ENCODE data around the gene BBLN. TPM values are rescaled to one million over a fixed set of nuclear protein-coding genes. Genes with fewer than 3 reads are reported as not detected.
A peak's percentile ranks its signal among the peaks of the same experiment; 100 is the strongest.

The BBLN gene
- total and polyA plus RNA-seq, 3 experiments from 2014 or later, result 75.5 to 137 (median 78.4) TPM

DNA sequence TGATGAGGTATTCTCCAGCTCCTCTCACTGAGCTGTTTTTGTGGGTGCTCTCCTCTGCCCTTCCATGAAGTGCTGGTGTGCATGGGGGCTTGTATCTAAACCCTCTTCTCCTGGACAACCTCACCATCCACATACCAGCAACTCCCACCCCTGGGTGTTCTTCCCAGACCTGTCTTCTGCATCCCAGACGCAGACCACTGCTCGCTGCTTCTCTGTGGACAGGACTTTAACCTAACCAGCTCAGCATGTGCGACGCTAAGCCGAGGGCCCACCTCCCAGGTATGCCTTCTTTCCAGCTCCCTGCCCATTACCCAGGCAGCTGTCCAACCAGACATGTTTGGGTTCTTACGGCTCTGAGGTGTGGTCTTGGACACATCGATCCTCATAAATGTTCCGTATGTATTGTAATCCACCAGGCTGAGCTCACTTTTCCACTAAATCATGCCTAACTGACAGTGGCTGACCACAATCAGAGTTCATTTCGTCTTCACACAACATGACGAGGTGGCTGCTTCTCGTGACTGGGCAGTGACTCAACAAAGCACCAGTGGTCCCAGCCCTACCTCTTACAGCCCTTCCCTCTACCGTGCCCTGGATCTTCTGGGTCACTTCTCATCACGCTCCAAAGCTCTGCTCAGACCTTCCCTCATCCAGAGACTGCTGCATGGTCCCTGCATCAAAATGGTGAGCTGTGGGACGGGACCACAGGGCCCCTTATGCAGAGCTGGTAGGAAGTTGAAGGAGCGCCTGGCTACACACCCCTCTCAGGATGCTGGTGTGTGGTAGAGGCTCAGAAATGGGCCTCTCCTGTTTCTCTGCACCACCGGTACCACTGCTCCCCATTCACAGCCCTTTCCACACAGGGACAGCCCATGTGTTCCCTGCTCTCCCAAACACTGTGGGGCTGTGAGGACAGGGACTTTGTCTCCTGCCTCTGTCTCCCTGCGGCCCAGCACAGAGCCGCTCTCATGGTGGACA, 23.0 kb upstream of the BBLN start:
- CTCF ChIA-PET, result interaction anchor here (2.1 kb wide), 1 partner anchor 20 kb away, joined by 7 read pairs; no protein-coding TSS in a partner anchor
- peak overlapping the region in 1 of 8 donors; percentile 9 for H3K27ac Mint-ChIP-seq
- POLR2A ChIA-PET, result no interaction called here

DNA sequence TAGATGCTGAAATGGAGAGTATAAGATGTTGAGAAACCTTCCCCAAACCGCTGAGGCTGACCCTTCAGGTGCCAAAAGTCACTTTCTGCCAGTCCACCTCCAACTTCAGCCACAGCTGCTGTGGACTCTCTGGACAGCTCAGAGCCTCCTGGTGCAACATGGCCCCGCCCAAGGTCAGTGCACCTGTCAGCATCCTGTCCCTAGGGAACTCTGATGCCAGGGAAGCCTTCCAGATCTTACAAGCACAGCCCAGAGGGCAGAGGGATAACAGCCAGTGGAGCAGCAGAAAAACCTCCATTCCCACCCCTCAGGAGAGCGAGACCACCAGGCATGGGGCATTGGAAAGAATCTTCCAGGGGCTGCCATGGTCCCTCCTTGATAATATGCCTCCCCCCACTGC, 22.1 kb upstream of the BBLN start:
- H3K27ac ChIP-seq (ENCODE audit: low read depth, low read length), result no peak overlapping the region
- Mint-ChIP-seq H3K4me3 (no peak overlapping the region), H3K9me3 (no peaks in the 10 kb centered on the region), H3K36me3 (no peaks in the 10 kb centered on the region), H3K27ac (no peak overlapping the region), H3K4me1 (peaks cover 3 to 6% (median 5%) of the 10 kb centered on the region in 3 donors), H3K27me3 (peaks cover 3 to 4% of the 10 kb centered on the region in 2 donors)
- no peak for DNase-seq
- H3K4me1 ChIP-seq (ENCODE audit: insufficient read depth, low read length), result peaks cover 14% of the 10 kb centered on the region
- no peak overlapping the region for H3K4me3 ChIP-seq (ENCODE audit: low read length)
- H3K27me3 ChIP-seq (ENCODE audit: insufficient read depth, low read length, poor library complexity, severe bottlenecking), result no peaks in the 10 kb centered on the region
- ChIA-PET POLR2A (no interaction called here), CTCF (no interaction called here)
- no peaks in the 10 kb centered on the region for H3K9me3 ChIP-seq (ENCODE audit: low read length)
- H3K36me3 ChIP-seq (ENCODE audit: insufficient read depth, low read length), result no peaks in the 10 kb centered on the region

More for the DNA sequence above, 23.0 kb upstream of the BBLN start:
- H3K36me3 Mint-ChIP-seq, result no peaks in the 10 kb centered on the region
- H3K9me3 ChIP-seq (ENCODE audit: low read length), result no peaks in the 10 kb centered on the region
- peaks cover 6% of the 10 kb centered on the region for H3K4me1 ChIP-seq (ENCODE audit: insufficient read depth, low read length)
- no peaks in the 10 kb centered on the region for H3K27me3 ChIP-seq (ENCODE audit: insufficient read depth, low read length, poor library complexity, severe bottlenecking)
- H3K27me3 Mint-ChIP-seq, result peaks cover 6 to 8% of the 10 kb centered on the region in 2 donors
- peaks cover 3 to 4% (median 3%) of the 10 kb centered on the region in 3 donors for H3K4me1 Mint-ChIP-seq
- no peak for DNase-seq
- no peak overlapping the region for H3K4me3 Mint-ChIP-seq
- H3K36me3 ChIP-seq (ENCODE audit: insufficient read depth, low read length), result no peaks in the 10 kb centered on the region
- no peaks in the 10 kb centered on the region for H3K9me3 Mint-ChIP-seq
- no peak overlapping the region for H3K4me3 ChIP-seq (ENCODE audit: low read length)
- H3K27ac ChIP-seq (ENCODE audit: low read depth, low read length), result no peak overlapping the region

DNA sequence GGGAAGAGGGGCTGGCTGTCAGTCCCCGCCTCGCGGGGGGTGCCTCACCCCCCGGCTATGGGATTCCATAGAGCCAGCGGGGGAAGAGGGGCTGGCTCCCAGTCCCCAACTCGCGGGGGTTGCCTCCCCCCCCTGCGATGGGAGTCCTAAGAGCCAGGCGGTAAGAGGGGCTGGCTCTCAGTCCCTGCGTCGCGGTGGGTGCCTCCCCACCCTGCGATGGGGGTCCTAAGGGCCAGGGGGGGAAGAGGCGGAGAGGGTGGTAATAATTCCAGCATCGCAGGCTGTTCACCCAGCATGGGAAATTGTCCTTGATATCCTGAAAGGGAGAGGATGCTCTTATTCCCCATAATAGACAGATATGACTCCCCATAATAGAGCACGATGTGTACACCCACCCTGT, 20.4 kb upstream of the BBLN start:
- CTCF ChIA-PET, result no interaction called here
- no peaks in the 10 kb centered on the region for H3K27me3 ChIP-seq (ENCODE audit: insufficient read depth, low read length, poor library complexity, severe bottlenecking)
- Mint-ChIP-seq H3K9me3 (no peaks in the 10 kb centered on the region), H3K4me3 (no peak overlapping the region), H3K4me1 (peaks cover 6 to 11% (median 10%) of the 10 kb centered on the region in 3 donors), H3K27me3 (peaks cover 0 to 3% of the 10 kb centered on the region in 2 donors), H3K36me3 (no peaks in the 10 kb centered on the region), H3K27ac (peak overlapping the region in 1 of 8 donors; percentile 33)
- no peak overlapping the region for H3K4me3 ChIP-seq (ENCODE audit: low read length)
- H3K4me1 ChIP-seq (ENCODE audit: insufficient read depth, low read length), result peaks cover 14% of the 10 kb centered on the region
- H3K27ac ChIP-seq (ENCODE audit: low read depth, low read length), result no peak overlapping the region
- POLR2A ChIA-PET, result no interaction called here
- no peak for DNase-seq
- no peaks in the 10 kb centered on the region for H3K9me3 ChIP-seq (ENCODE audit: low read length)
- H3K36me3 ChIP-seq (ENCODE audit: insufficient read depth, low read length), result no peaks in the 10 kb centered on the region

DNA sequence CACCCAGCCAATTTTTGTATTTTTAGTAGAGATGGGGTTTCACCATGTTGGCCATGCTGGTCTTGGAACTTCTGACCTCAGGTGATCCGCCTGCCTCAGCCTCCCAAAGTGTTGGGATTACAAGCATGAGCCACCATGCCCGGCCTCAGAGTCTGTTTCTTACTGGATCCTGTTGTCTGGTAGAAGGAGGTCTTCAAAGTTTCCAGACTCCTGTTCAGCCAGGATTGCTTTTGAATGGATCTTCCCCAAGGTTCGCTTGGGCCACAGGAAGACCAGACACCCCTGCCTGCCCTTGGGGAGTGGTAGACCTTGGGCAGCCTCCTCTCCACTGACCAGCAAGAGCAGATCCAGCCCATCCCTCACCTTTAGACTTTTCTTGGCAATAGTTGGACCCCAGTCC, 18.5 kb upstream of the BBLN start:
- Histone ChIP-seq H3K4me1 (ENCODE audit: insufficient read depth, low read length) (peaks cover 14% of the 10 kb centered on the region), H3K27me3 (ENCODE audit: insufficient read depth, low read length, poor library complexity, severe bottlenecking) (no peaks in the 10 kb centered on the region), H3K36me3 (ENCODE audit: insufficient read depth, low read length) (no peaks in the 10 kb centered on the region), H3K4me3 (ENCODE audit: low read length) (no peak overlapping the region), H3K9me3 (ENCODE audit: low read length) (no peaks in the 10 kb centered on the region), H3K27ac (ENCODE audit: low read depth, low read length) (no peak overlapping the region)
- CTCF ChIA-PET, result interaction anchor here (1.0 to 1.7 kb wide), 2 partner anchors 13 to 60 kb away, joined by 3 to 4 read pairs; no protein-coding TSS in a partner anchor
- H3K4me1 Mint-ChIP-seq, result peaks cover 6 to 11% (median 10%) of the 10 kb centered on the region in 3 donors
- peaks cover 0 to 5% of the 10 kb centered on the region in 2 donors for H3K27me3 Mint-ChIP-seq
- no peaks in the 10 kb centered on the region for H3K9me3 Mint-ChIP-seq
- H3K27ac Mint-ChIP-seq, result no peak overlapping the region
- no peak for DNase-seq
- POLR2A ChIA-PET, result no interaction called here
- no peak overlapping the region for H3K4me3 Mint-ChIP-seq
- no peaks in the 10 kb centered on the region for H3K36me3 Mint-ChIP-seq

DNA sequence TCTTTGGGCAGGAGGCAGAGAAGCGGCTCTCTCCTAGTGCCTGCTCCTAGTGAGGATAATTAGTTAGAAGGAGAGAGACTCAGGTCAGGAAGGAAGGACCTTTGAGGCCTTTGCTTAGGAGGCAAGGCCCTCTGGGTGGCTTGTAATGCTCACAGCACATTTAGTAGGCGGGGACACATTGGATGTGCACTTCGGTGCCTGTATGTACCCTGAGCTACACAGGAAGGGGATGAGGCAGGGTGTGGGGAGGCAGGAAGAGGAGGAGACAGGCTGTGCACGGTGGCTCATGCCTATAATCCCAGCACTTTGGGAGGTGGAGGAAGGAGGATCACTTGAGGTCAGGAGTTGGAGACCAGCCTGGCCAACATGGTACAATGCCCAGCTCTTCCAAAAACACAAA, 18.0 kb upstream of the BBLN start:
- Mint-ChIP-seq H3K36me3 (no peaks in the 10 kb centered on the region), H3K4me3 (no peak overlapping the region), H3K27ac (peak overlapping the region in 3 of 8 donors; percentile 11 to 64 (median 47)), H3K4me1 (peaks cover 6 to 11% (median 10%) of the 10 kb centered on the region in 3 donors), H3K9me3 (no peaks in the 10 kb centered on the region), H3K27me3 (peaks cover 0 to 5% of the 10 kb centered on the region in 2 donors)
- Histone ChIP-seq H3K4me3 (ENCODE audit: low read length) (no peak overlapping the region), H3K27me3 (ENCODE audit: insufficient read depth, low read length, poor library complexity, severe bottlenecking) (no peaks in the 10 kb centered on the region), H3K4me1 (ENCODE audit: insufficient read depth, low read length) (peaks cover 14% of the 10 kb centered on the region), H3K27ac (ENCODE audit: low read depth, low read length) (no peak overlapping the region), H3K9me3 (ENCODE audit: low read length) (no peaks in the 10 kb centered on the region), H3K36me3 (ENCODE audit: insufficient read depth, low read length) (no peaks in the 10 kb centered on the region)
- DNase-seq, result peak in 1 of 5 donors; percentile 23
- ChIA-PET POLR2A (no interaction called here), CTCF (interaction anchor here (0.7 to 1.7 kb wide), 4 partner anchors 13 to 571 kb away, joined by 3 to 4 read pairs (median 4); no protein-coding TSS in a partner anchor)

DNA sequence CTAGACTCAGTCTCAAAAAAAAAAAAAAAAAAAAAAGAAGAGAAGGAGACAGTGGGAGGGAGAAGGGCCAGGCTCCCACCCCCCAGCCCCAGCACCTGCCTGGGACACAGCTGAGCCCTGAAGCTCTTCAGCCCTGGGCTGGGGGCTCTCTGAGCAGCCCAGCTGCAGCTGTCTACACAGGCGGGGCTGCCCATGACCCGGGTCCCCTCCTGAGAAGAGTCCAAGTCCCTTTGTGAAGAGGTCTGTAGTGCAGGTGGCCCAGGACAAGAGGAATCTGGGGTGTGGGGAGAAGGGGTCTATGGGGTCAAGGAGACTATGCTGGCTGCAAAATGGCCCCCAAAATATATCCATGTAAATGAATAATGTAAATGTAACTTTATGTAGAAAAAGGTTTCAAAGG, 17.5 kb upstream of the BBLN start:
- Mint-ChIP-seq H3K36me3 (no peaks in the 10 kb centered on the region), H3K4me1 (peaks cover 6 to 11% (median 10%) of the 10 kb centered on the region in 3 donors), H3K27me3 (peaks cover 0 to 4% of the 10 kb centered on the region in 2 donors), H3K27ac (no peak overlapping the region), H3K4me3 (no peak overlapping the region), H3K9me3 (no peaks in the 10 kb centered on the region)
- DNase-seq, result no peak
- Histone ChIP-seq H3K27me3 (ENCODE audit: insufficient read depth, low read length, poor library complexity, severe bottlenecking) (no peaks in the 10 kb centered on the region), H3K9me3 (ENCODE audit: low read length) (no peaks in the 10 kb centered on the region), H3K36me3 (ENCODE audit: insufficient read depth, low read length) (no peaks in the 10 kb centered on the region), H3K4me1 (ENCODE audit: insufficient read depth, low read length) (peaks cover 14% of the 10 kb centered on the region), H3K27ac (ENCODE audit: low read depth, low read length) (no peak overlapping the region), H3K4me3 (ENCODE audit: low read length) (no peak overlapping the region)
- CTCF ChIA-PET, result interaction anchor here (0.7 to 1.7 kb wide), 4 partner anchors 12 to 570 kb away, joined by 3 to 4 read pairs (median 4); no protein-coding TSS in a partner anchor
- POLR2A ChIA-PET, result interaction anchor here (0.6 kb wide), 1 partner anchor 14 kb away, joined by 5 read pairs; no protein-coding TSS in a partner anchor

DNA sequence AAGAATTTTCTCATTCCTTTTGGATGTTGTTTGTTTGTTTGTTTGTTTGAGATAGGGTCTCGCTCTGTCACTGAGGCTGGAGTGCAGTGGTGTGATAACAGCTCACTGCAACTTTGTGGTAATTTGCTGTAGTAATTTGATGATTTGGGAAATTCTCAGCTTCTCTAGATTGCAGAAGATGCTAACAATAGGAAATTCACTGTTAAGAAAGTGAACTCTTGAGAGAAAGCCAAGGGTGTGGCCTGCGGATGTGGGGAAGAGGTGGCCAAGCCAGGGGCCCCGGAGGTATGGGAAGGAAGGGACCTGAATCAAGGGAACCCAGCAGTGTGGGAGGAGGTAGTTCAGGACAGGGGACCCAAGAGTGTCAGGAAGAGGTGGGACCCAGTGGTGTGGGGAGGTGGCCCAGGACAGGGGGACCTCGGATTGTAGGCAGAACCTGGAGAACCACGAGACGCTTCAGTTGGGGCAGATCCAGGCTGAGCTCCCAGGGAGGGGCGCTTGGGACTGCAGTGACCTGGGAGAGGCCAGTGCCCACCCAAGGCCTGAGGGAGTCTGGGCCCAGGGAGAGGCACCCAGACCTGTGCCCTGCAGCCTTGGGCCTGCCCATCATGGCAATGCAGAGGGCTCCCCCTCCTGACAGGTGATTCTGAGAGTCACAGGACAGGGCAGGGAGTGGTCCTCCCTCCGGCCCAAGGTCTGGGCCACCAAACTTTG, 16.4 kb upstream of the BBLN start:
- ChIA-PET CTCF (interaction anchor here (0.8 to 2.1 kb wide), 2 partner anchors 15 to 16 kb away, joined by 3 to 4 read pairs; partner anchors contain the start of gene BBLN), POLR2A (no interaction called here)
- H3K4me1 Mint-ChIP-seq, result peaks cover 6 to 11% (median 10%) of the 10 kb centered on the region in 3 donors
- Histone ChIP-seq H3K4me3 (ENCODE audit: low read length) (no peak overlapping the region), H3K36me3 (ENCODE audit: insufficient read depth, low read length) (no peaks in the 10 kb centered on the region), H3K27ac (ENCODE audit: low read depth, low read length) (no peak overlapping the region), H3K9me3 (ENCODE audit: low read length) (no peaks in the 10 kb centered on the region), H3K4me1 (ENCODE audit: insufficient read depth, low read length) (peaks cover 14% of the 10 kb centered on the region), H3K27me3 (ENCODE audit: insufficient read depth, low read length, poor library complexity, severe bottlenecking) (no peaks in the 10 kb centered on the region)
- no peaks in the 10 kb centered on the region for H3K36me3 Mint-ChIP-seq
- H3K4me3 Mint-ChIP-seq, result no peak overlapping the region
- peaks cover 0 to 1% of the 10 kb centered on the region in 2 donors for H3K27me3 Mint-ChIP-seq
- H3K27ac Mint-ChIP-seq, result no peak overlapping the region
- no peak for DNase-seq
- no peaks in the 10 kb centered on the region for H3K9me3 Mint-ChIP-seq
